ENCODE measurements around the gene DCBLD1.

The DCBLD1 gene

GRCh38 chr6:117472667-117473066 lies 9.8 kb upstream of the DCBLD1 start:
- DNase-seq = no peak

- DNase-seq = no peak
Observed at GRCh38 chr6:117473401-117473800, 9.1 kb upstream of the DCBLD1 start.

- DNase-seq = no peak
Observed at GRCh38 chr6:117477988-117478852, 4.3 kb upstream of the DCBLD1 start.

- DNase-seq = no peak
Observed at GRCh38 chr6:117478853-117479231, 3.6 kb upstream of the DCBLD1 start.

GRCh38 chr6:117480651-117481050 lies 1.8 kb upstream of the DCBLD1 start:
- DNase-seq = no peak

GRCh38 chr6:117481278-117481925 lies 1.1 kb upstream of the DCBLD1 start:
- DNase-seq = peak; percentile 19

- no peak for DNase-seq
Observed at GRCh38 chr6:117481926-117482239, 591 bp upstream of the DCBLD1 start.

- DNase-seq = peak; percentile 84
Observed at GRCh38 chr6:117483004-117483644, 650 bp downstream of the DCBLD1 start.

- DNase-seq = no peak
Observed at GRCh38 chr6:117483645-117484016, 1.2 kb downstream of the DCBLD1 start.

- DNase-seq = no peak
Observed at GRCh38 chr6:117484052-117484646, 1.7 kb downstream of the DCBLD1 start.

GRCh38 chr6:117485433-117485832 lies 3.0 kb downstream of the DCBLD1 start:
- DNase-seq = no peak

- DNase-seq = no peak
Observed at GRCh38 chr6:117487821-117488220, 5.3 kb downstream of the DCBLD1 start.

GRCh38 chr6:117489003-117489402 lies 6.5 kb downstream of the DCBLD1 start:
- no peak for DNase-seq

- no peak for DNase-seq
Observed at GRCh38 chr6:117491916-117492315, 9.4 kb downstream of the DCBLD1 start.

GRCh38 chr6:117493470-117493869 lies 11.0 kb downstream of the DCBLD1 start:
- no peak for DNase-seq

- DNase-seq = no peak
Observed at GRCh38 chr6:117494283-117494682, 11.8 kb downstream of the DCBLD1 start.

- no peak for DNase-seq
Observed at GRCh38 chr6:117494694-117495318, 12.3 kb downstream of the DCBLD1 start.

GRCh38 chr6:117495425-117495824 lies 13.0 kb downstream of the DCBLD1 start:
- DNase-seq = no peak

GRCh38 chr6:117495869-117496268 lies 13.4 kb downstream of the DCBLD1 start:
- no peak for DNase-seq

GRCh38 chr6:117496383-117496990 lies 14.0 kb downstream of the DCBLD1 start:
- DNase-seq = no peak

GRCh38 chr6:117497237-117497636 lies 14.8 kb downstream of the DCBLD1 start:
- DNase-seq = no peak

GRCh38 chr6:117498159-117498558 lies 15.7 kb downstream of the DCBLD1 start:
- no peak for DNase-seq

- no peak for DNase-seq
Observed at GRCh38 chr6:117501722-117502121, 19.2 kb downstream of the DCBLD1 start.

Measured in eye (tissue), 1 donor.